Testis (tissue), 3 donors: ENCODE measurements around the gene UFSP2. TPM values are rescaled to one million over a fixed set of nuclear protein-coding genes. Genes with fewer than 3 reads are reported as not detected.

Experiments used
- DNase-seq: peaks from one replicate; pipeline ENCODE4 v3.0.0-alpha.2; 2019
- H3K27ac ChIP-seq, 2 donors: fragments of 200-600 bp; sonication (generic); one replicate each; pipeline ENCODE4 v1.5.1; 2019
- H3K27me3 ChIP-seq: fragments of 200-600 bp; sonication (generic); one replicate; pipeline ENCODE4 v1.5.1; 2019
- H3K36me3 ChIP-seq: fragments of 200-600 bp; sonication (generic); one replicate; pipeline ENCODE4 v1.5.1; 2017; ENCODE audit warnings: low read depth; ENCODE audit errors: missing control alignments
- H3K4me1 ChIP-seq: fragments of 200-600 bp; sonication (generic); one replicate; pipeline ENCODE4 v1.5.1; 2019
- H3K4me3 ChIP-seq, 2 donors: fragments of 200-600 bp; sonication (generic); one replicate each; pipeline ENCODE4 v1.5.1; 2017 to 2019
- H3K9me3 ChIP-seq: fragments of 200-600 bp; sonication (generic); one replicate; pipeline ENCODE4 v1.5.1; 2017
- POLR2A ChIP-seq: fragments of 450-650 bp; IDR thresholded peaks from one replicate; pipeline ENCODE4 v1.6.1; 2017; ENCODE audit warnings: antibody characterized with exemption, mild to moderate bottlenecking, moderate library complexity
- WGBS, 2 donors: methylation state at CpG; one replicate each; pipeline ENCODE4 v1.1.5; 2018; 5-methylcytosine and 5-hydroxymethylcytosine counted together
- intact Hi-C: fragments of 100-400 bp; cut with DNase I; formaldehyde crosslinking; loops from one replicate; pipeline ENCODE4 v1.15.1; 2023; ENCODE audit warnings: low total_unique reads
- polyA plus RNA-seq: library from polyadenylated mRNA; stranded (reverse); fragments of 350-450 nt; fragmentation: Illumina TruSeq; extraction: RNeasy Lipid Tissue Mini Kit (QIAGEN cat#74804); gene quantifications from one replicate; pipeline ENCODE4 v1.2.3, GENCODE V29; 2014; ENCODE audit warnings: low read depth, low replicate concordance; ENCODE audit not compliant: insufficient read depth
- total RNA-seq, 2 donors: library from RNA; depleted of rRNA; stranded (reverse); fragments of >200 nt; gene quantifications; one replicate each; pipeline ENCODE4 v1.2.3, GENCODE V29; 2016
- TF ChIP-seq, protein P1 (sequence below), 3 experiments: fragments of 450-650 bp in 2 of 3; fragments of 200-600 bp in 1 of 3; sonication (generic) in 1 of 3; IDR thresholded peaks; one replicate each; pipeline ENCODE4 v1.5.1; 2016 to 2019; ENCODE audit warnings: antibody characterized with exemption in 3 of 3, mild to moderate bottlenecking in 2 of 3, moderate library complexity in 1 of 3

UFSP2 gene
- total and polyA plus RNA-seq, 3 donors from 2014 or later: 64.1 to 73.0 (median 71.3) TPM

DNA sequence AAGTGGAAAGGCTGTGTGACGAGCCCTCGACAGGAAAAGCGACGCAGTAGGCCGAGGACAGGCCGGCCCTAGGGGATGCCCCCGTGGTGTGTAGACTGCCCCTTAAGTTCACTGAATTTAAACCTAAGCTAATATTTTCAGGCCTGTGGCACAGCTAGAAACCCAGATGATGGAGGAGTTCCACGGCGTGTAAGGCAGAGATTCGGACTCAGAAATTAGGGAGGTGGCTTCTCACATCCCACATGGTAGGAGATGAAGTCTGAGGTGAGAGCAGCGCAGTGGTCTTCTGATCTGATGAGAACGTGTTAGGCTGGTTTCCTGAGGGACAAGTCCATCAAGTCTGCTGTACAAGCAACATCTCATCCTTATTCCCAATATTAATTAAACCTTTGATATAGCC lies 37.8 kb downstream of the UFSP2 start:
- intact Hi-C loops: no loop called here
- WGBS, 2 donors: 93 to 97% methylated on average over 12 of the region's 12 CpGs

DNA sequence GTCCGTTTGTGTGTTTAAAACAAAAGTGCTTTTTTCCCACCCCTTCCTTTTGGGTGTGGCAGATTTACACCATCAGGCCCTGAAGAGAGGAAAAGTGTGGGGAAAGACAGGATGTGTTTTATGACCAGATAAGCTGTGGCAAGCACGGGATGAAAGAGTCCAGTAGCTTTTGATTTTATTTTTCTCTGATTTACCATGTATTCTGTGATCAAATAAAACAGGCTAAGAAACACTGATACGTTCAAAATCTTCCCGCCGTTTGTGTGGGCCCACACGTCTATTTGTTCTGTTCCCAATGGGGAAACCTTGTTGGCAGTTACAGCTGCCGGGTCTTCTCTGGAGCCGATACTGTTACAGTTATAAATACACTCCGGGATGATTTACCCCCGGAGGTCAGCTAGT lies 40.8 kb downstream of the UFSP2 start:
- Histone ChIP-seq H3K9me3 (no peaks in the 10 kb centered on the region), H3K27me3 (no peaks in the 10 kb centered on the region), H3K27ac (no peak overlapping the region), H3K4me1 (no peaks in the 10 kb centered on the region), H3K4me3 (no peak overlapping the region), H3K36me3 (no peaks in the 10 kb centered on the region)
- intact Hi-C loops: no loop called here
- DNase-seq: no peak
- TF ChIP-seq, protein P1, sequence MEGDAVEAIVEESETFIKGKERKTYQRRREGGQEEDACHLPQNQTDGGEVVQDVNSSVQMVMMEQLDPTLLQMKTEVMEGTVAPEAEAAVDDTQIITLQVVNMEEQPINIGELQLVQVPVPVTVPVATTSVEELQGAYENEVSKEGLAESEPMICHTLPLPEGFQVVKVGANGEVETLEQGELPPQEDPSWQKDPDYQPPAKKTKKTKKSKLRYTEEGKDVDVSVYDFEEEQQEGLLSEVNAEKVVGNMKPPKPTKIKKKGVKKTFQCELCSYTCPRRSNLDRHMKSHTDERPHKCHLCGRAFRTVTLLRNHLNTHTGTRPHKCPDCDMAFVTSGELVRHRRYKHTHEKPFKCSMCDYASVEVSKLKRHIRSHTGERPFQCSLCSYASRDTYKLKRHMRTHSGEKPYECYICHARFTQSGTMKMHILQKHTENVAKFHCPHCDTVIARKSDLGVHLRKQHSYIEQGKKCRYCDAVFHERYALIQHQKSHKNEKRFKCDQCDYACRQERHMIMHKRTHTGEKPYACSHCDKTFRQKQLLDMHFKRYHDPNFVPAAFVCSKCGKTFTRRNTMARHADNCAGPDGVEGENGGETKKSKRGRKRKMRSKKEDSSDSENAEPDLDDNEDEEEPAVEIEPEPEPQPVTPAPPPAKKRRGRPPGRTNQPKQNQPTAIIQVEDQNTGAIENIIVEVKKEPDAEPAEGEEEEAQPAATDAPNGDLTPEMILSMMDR (IDR thresholded peaks at IDR 0.05): no peak
- WGBS, 2 donors: 21 to 23% methylated on average over 10 of the region's 10 CpGs

More for the DNA sequence above, 37.8 kb downstream of the UFSP2 start:
- Histone ChIP-seq H3K27ac (no peak overlapping the region), H3K9me3 (no peaks in the 10 kb centered on the region), H3K4me3 (no peak overlapping the region), H3K4me1 (no peaks in the 10 kb centered on the region), H3K36me3 (no peaks in the 10 kb centered on the region), H3K27me3 (no peaks in the 10 kb centered on the region)
- no peak for DNase-seq
- TF ChIP-seq POLR2A: no peak
- TF ChIP-seq, protein P1 (IDR thresholded peaks at IDR 0.05): no peak

DNA sequence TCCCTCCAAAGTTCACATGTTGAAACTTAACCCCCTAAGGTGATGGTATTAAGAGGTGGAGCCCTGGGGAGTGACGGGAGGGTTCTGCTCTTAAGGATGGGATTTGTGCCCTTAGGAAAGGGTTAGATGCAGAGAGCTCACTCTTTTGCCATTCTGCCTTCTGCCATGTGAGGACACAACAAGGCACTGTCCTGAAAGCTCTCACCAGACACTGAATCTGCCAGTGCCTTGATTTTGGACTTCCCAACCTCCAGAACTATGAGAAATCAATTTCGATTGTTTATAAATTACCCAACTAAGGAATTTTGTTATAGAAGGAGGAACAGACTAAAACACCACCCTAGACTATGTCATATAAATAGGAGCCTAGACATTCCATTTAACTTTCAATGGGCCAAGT lies 41.7 kb downstream of the UFSP2 start:
- intact Hi-C loops: no loop called here
- WGBS, 2 donors: 89 to 96% methylated on average over 2 of the region's 2 CpGs
- H3K27ac ChIP-seq: no peak overlapping the region
- no peak for TF ChIP-seq POLR2A
- TF ChIP-seq, protein P1 (IDR thresholded peaks at IDR 0.05): no peak
- no peaks in the 10 kb centered on the region for H3K36me3 ChIP-seq
- H3K4me1 ChIP-seq: no peaks in the 10 kb centered on the region
- DNase-seq: no peak
- H3K9me3 ChIP-seq: no peaks in the 10 kb centered on the region
- H3K27me3 ChIP-seq: no peaks in the 10 kb centered on the region
- H3K4me3 ChIP-seq: no peak overlapping the region

DNA sequence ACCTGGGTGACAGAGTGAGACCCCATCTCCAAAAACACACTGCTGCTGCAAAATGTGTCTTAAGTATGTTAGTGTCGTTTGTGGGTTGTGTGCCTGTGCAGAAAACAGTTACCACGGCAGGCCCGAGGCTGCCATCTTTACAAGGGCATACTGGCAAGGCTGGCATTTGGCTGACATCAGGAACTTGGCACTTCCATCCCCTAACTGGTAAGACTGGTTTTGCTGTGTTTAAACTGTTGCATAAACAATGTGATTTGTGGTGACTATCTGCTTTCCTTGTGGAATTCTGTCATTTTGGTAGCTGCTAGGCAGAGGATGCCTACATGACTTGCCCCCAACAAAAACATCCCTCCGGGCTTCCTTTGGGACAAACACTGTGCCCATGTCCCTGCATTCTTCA lies 42.3 kb downstream of the UFSP2 start:
- TF ChIP-seq POLR2A: no peak
- TF ChIP-seq, protein P1 (IDR thresholded peaks at IDR 0.05): no peak
- DNase-seq: no peak
- intact Hi-C loops: no loop called here

DNA sequence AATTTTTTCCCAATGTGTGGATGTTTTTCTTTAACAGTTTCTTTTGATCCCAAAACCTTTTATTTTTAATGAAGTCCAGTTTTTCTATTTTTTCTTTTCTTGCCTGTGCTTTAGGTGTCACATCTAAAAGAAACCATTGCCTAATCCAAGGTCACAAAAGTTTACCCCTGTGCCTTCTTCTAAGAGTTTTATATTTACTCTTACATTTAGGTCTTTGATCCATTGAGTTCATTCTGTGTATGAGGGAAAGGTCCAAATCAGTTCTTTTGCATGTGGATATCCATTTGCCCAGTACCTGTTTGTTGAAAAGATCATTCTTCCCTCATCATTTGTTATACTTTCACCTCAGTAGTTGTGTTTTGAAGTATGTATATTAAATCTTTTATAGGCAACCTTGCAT lies 43.0 kb downstream of the UFSP2 start:
- Histone ChIP-seq H3K4me1 (no peaks in the 10 kb centered on the region), H3K27ac (no peak overlapping the region), H3K36me3 (no peaks in the 10 kb centered on the region), H3K27me3 (no peaks in the 10 kb centered on the region), H3K4me3 (no peak overlapping the region), H3K9me3 (no peaks in the 10 kb centered on the region)
- TF ChIP-seq POLR2A: no peak
- no peak for DNase-seq
- intact Hi-C loops: no loop called here

More for the DNA sequence above, 42.3 kb downstream of the UFSP2 start:
- no peaks in the 10 kb centered on the region for H3K36me3 ChIP-seq
- 60 to 81% methylated on average over 3 to 4 of the region's 4 CpGs for WGBS, 2 donors
- H3K27me3 ChIP-seq: no peaks in the 10 kb centered on the region
- no peak overlapping the region for H3K4me3 ChIP-seq
- no peaks in the 10 kb centered on the region for H3K4me1 ChIP-seq
- no peak overlapping the region for H3K27ac ChIP-seq
- H3K9me3 ChIP-seq: no peaks in the 10 kb centered on the region
